Heart left ventricle (tissue), 13 donors: ENCODE measurements around the gene OR2D2.

ENCODE experiments used
- CTCF ChIP-seq, 12 donors: fragments of 200-600 bp; sonication (generic) in 4 of 12; IDR thresholded peaks; one replicate each; pipeline versions ENCODE4 v1.5.0 to v1.8.0; 2018 to 2022; ENCODE audit warnings: antibody characterized with exemption in 12 of 12, mild to moderate bottlenecking in 5 of 12
- POLR2A ChIP-seq, 2 donors: fragments of 450-650 bp; IDR thresholded peaks; one replicate each; pipeline ENCODE4 v1.6.1; 2017; ENCODE audit warnings: antibody characterized with exemption in 2 of 2, mild to moderate bottlenecking in 2 of 2, moderate library complexity in 2 of 2
- donor health status: ischemic (EF 13 %, LVEDD 7.1; RV severe dilation, severe dysfunction).
- donor health status: DM: no; HTN: yes; CAD: no.
- donor health status: DM: no; HTN: no; CAD: no.
- donor health status: ischemic (EF 25% LVEDD 6.9; RV normal size, moderate dysfunction).
- donor health status: ischemic (EF 25% LVEDD 5.7; RV mildly dilated, moderate dysfunction).
- donor health status: ischemic (EF 35%, LVEDD 5.7; RV mildly dilated, moderate dysfunction).
- donor health status: nonischemic (EF 11% LVEDD 7.7; RV severe dilation, severe dysfunction).
- donor health status: DM: yes; HTN: yes; CAD: no.
- donor health status: PGD.
- donor health status: ischemic (EF 29% LVEDD 5.4; RV normal size, mild dysfunction).
- donor health status: nonischemic (EF 23%, LVEDD 6.1; RV moderate dilation, normal function).

- no peak for TF ChIP-seq POLR2A (IDR thresholded peaks at IDR 0.05)
- TF ChIP-seq CTCF (IDR thresholded peaks at IDR 0.05): no peak
Measured at GRCh38 chr11:6911948-6912347, 19.6 kb upstream of the OR2D2 start.
